ENCODE results near the gene SLC41A3. TPM values are rescaled to one million over a fixed set of nuclear protein-coding genes. Genes with fewer than 3 reads are reported as not detected.
A peak's percentile ranks its signal among the peaks of the same experiment; 100 is the strongest.

SLC41A3 gene
- total RNA-seq, 1 experiment from 2014 or later, result 35.5 TPM

DNA sequence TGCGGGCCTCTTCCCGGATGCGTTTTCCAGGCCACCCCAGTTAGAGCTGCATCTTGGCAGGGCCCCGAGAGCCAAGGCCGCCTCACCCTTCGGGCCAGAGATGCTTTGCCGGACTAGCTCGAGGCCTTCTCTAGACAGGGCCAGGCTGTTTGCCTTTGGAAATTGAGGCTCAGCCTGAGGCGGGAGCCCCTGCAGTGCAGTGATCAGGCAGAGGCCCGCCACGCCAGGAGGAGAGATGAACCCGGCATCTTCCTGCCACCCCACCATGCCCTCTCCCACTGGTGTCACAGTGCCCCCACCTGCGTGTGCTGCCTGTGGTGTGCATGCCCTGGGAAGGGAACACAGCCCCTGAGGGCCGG is 123.9 kb downstream of the SLC41A3 start:
- no CpG with 5 or more reads among the region's 14 CpGs for WGBS (ENCODE audit: extremely low coverage, insufficient read length, low lambda C conversion rate)
- no peaks in the 10 kb centered on the region for H3K27me3 ChIP-seq (ENCODE audit: insufficient read depth, low read length)
- no peaks in the 10 kb centered on the region for H3K4me1 ChIP-seq (ENCODE audit: insufficient read depth, low read length)
- H3K18ac ChIP-seq (ENCODE audit: insufficient read length, low read depth, low read length), result no peak overlapping the region
- no peak overlapping the region for H2AK5ac ChIP-seq (ENCODE audit: insufficient read length, low read length)
- no peak overlapping the region for H2AFZ ChIP-seq (ENCODE audit: low read length)
- no peaks in the 10 kb centered on the region for H3K9me3 ChIP-seq (ENCODE audit: control insufficient read depth, low read depth, low read length)
- no peak overlapping the region; a peak in 1 of 5 replicates for H3K4me3 Mint-ChIP-seq
- TF ChIP-seq CTCF (conservative IDR thresholded peaks at IDR 0.05), result no peak
- no peak overlapping the region for H3K9ac ChIP-seq (ENCODE audit: extremely low read depth, insufficient read length, low read length)
- H2BK120ac ChIP-seq (ENCODE audit: low read depth, low read length, poor library complexity, severe bottlenecking), result no peak overlapping the region
- peak; percentile 26 for DNase-seq
- no peak overlapping the region for H2BK12ac ChIP-seq (ENCODE audit: insufficient read length, low read depth, low read length)
- no peak overlapping the region for H2BK15ac ChIP-seq (ENCODE audit: low read depth, low read length)
- no peak overlapping the region for H4K91ac ChIP-seq (ENCODE audit: insufficient read length, low read depth, low read length)
- H3K79me1 ChIP-seq (ENCODE audit: insufficient read depth, low read depth, low read length, poor library complexity, severe bottlenecking), result no peaks in the 10 kb centered on the region
- H3K4me1 Mint-ChIP-seq, result peaks cover 0 to 5% of the 10 kb centered on the region in 2 experiments; a peak in 2 of 4 replicates
- H3K4me2 ChIP-seq (ENCODE audit: insufficient read depth, insufficient read length, low read length), result no peak overlapping the region
- no peak overlapping the region for H3K27ac ChIP-seq (ENCODE audit: insufficient read length, low read depth, low read length)
- peaks cover 34% of the 10 kb centered on the region for H3K27me3 Mint-ChIP-seq (ENCODE audit: low read depth)
- H2BK5ac ChIP-seq (ENCODE audit: insufficient read length, low read length), result no peak overlapping the region
- H3K56ac ChIP-seq (ENCODE audit: insufficient read length, low read depth, low read length), result no peak overlapping the region
- H3K36me3 Mint-ChIP-seq (ENCODE audit: insufficient read depth in 1 of 3, low read depth in 3 of 3), result no peaks in the 10 kb centered on the region
- H4K20me1 ChIP-seq (ENCODE audit: control insufficient read depth, insufficient read depth, insufficient read length), result no peaks in the 10 kb centered on the region
- H4K5ac ChIP-seq (ENCODE audit: insufficient read length, low read depth, low read length), result no peak overlapping the region
- H3T11ph ChIP-seq (ENCODE audit: low read length), result no peak overlapping the region
- no peak overlapping the region for H4K8ac ChIP-seq (replicated peaks; ENCODE audit: insufficient read length, low read depth, low read length)
- H3K23me2 ChIP-seq (ENCODE audit: insufficient read length, low read depth, low read length, poor library complexity, severe bottlenecking), result no peaks in the 10 kb centered on the region
- H3K79me2 ChIP-seq (ENCODE audit: insufficient read depth, low read length), result no peaks in the 10 kb centered on the region
- no peak overlapping the region for H3K14ac ChIP-seq (ENCODE audit: insufficient read depth, low read length)
- H2BK20ac ChIP-seq (ENCODE audit: low read depth, low read length, poor library complexity, severe bottlenecking), result no peak overlapping the region
- H3K9me3 Mint-ChIP-seq, result peaks cover 3 to 4% of the 10 kb centered on the region in 2 experiments; a peak in 3 of 5 replicates
- no peak overlapping the region for H3K4ac ChIP-seq (ENCODE audit: low read depth, low read length)
- H3K27ac Mint-ChIP-seq, result no peak overlapping the region; a peak in 1 of 7 replicates
- H3K23ac ChIP-seq (ENCODE audit: insufficient read length, low read depth, low read length), result no peak overlapping the region
